GM12878 (cell line): ENCODE data around the gene RAD18. TPM values are rescaled to one million over a fixed set of nuclear protein-coding genes. Genes with fewer than 3 reads are reported as not detected.

Experiments used
- CBX3 ChIP-seq: fragments of 200-600 bp; sonication (generic); IDR thresholded peaks from 2 replicates; pipeline ENCODE4 v1.6.1; 2016; ENCODE audit warnings: low read depth, borderline replicate concordance
- ESRRA ChIP-seq: IDR thresholded peaks from 2 replicates; pipeline ENCODE4 v1.6.1; 2012; ENCODE audit warnings: mild to moderate bottlenecking, low read length, improper control_type of control experiment
- ETV6 ChIP-seq, 2 experiments: fragments of 450-650 bp in 1 of 2; IDR thresholded peaks in 1 of 2; conservative IDR thresholded peaks in 1 of 2; 2 replicates each; pipeline ENCODE4 v1.6.1; 2014; ENCODE audit warnings: antibody characterized with exemption in 1 of 2, borderline replicate concordance in 1 of 2, low read depth in 1 of 2, mild to moderate bottlenecking in 1 of 2, moderate library complexity in 1 of 2
- EZH2 ChIP-seq: IDR thresholded peaks from 2 replicates; pipeline ENCODE4 v1.6.1; 2012; ENCODE audit warnings: low read depth, mild to moderate bottlenecking, control low read depth, inconsistent platforms, low read length, borderline replicate concordance; ENCODE audit not compliant: control insufficient read depth
- GATAD2B ChIP-seq: fragments of 450-650 bp; conservative IDR thresholded peaks from 2 replicates; pipeline ENCODE4 v1.6.1; 2017; ENCODE audit warnings: low read depth, mild to moderate bottlenecking, moderate library complexity
- HCFC1 ChIP-seq: fragments of 150-350 bp; IDR thresholded peaks from 2 replicates; pipeline ENCODE4 v1.6.1; 2014; ENCODE audit warnings: low read length
- IRF4 ChIP-seq: IDR thresholded peaks from 2 replicates; pipeline ENCODE4 v1.6.1; 2011; ENCODE audit warnings: low read depth, low read length
- KDM1A ChIP-seq: fragments of 200-600 bp; sonication (generic); IDR thresholded peaks from 2 replicates; pipeline ENCODE4 v1.6.1; 2016; ENCODE audit warnings: borderline replicate concordance
- LARP7 ChIP-seq: fragments of 450-650 bp; IDR thresholded peaks from 2 replicates; pipeline ENCODE4 v1.6.1; 2017; ENCODE audit warnings: mild to moderate bottlenecking
- MEF2B ChIP-seq: fragments of 450-650 bp; IDR thresholded peaks from 2 replicates; pipeline ENCODE4 v1.6.1; 2018; ENCODE audit warnings: mild to moderate bottlenecking, moderate library complexity; ENCODE audit not compliant: partially characterized antibody, poor library complexity, severe bottlenecking
- MTA2 ChIP-seq: fragments of 450-650 bp; IDR thresholded peaks from 2 replicates; pipeline ENCODE4 v1.6.1; 2016; ENCODE audit warnings: low read depth, mild to moderate bottlenecking, moderate library complexity
- NBN ChIP-seq: fragments of 450-650 bp; IDR thresholded peaks from 2 replicates; pipeline ENCODE4 v1.6.1; 2016
- RAD51 ChIP-seq: fragments of 450-650 bp; IDR thresholded peaks from 2 replicates; pipeline ENCODE4 v1.6.1; 2016; ENCODE audit warnings: moderate library complexity, mild to moderate bottlenecking, inconsistent platforms
- SUPT20H ChIP-seq: IDR thresholded peaks from 2 replicates; pipeline ENCODE4 v1.6.1; 2011; ENCODE audit warnings: low read depth, mild to moderate bottlenecking, low read length, moderate library complexity, borderline replicate concordance; ENCODE audit not compliant: control insufficient read depth
- SUZ12 ChIP-seq: fragments of 200-600 bp; sonication (generic); IDR thresholded peaks from one replicate; pipeline ENCODE4 v1.6.1; 2018; ENCODE audit warnings: antibody characterized with exemption, mild to moderate bottlenecking; ENCODE audit not compliant: unreplicated experiment
- TCF7 ChIP-seq: IDR thresholded peaks from 2 replicates; pipeline ENCODE4 v1.6.1; 2014; ENCODE audit warnings: antibody characterized with exemption, borderline replicate concordance
- WRNIP1 ChIP-seq: IDR thresholded peaks from 2 replicates; pipeline ENCODE4 v1.6.1; 2011; ENCODE audit warnings: low read depth, low read length, improper control_type of control experiment, borderline replicate concordance
- ZBTB33 ChIP-seq: fragments of 450-650 bp; IDR thresholded peaks from 2 replicates; pipeline ENCODE4 v1.6.1; 2017; ENCODE audit warnings: mild to moderate bottlenecking
- ZNF207 ChIP-seq: fragments of 450-650 bp; IDR thresholded peaks from 2 replicates; pipeline ENCODE4 v1.6.1; 2014; ENCODE audit warnings: antibody characterized with exemption, mild to moderate bottlenecking, borderline replicate concordance
- ZNF24 ChIP-seq: fragments of 450-650 bp; IDR thresholded peaks from 2 replicates; pipeline ENCODE4 v1.6.1; 2017; ENCODE audit warnings: antibody characterized with exemption, mild to moderate bottlenecking
- ZNF687 ChIP-seq: fragments of 450-650 bp; IDR thresholded peaks from 2 replicates; pipeline ENCODE4 v1.6.1; 2017; ENCODE audit warnings: mild to moderate bottlenecking, moderate library complexity
- ZZZ3 ChIP-seq: IDR thresholded peaks from 2 replicates; pipeline ENCODE4 v1.6.1; 2011; ENCODE audit warnings: low read depth; ENCODE audit not compliant: control insufficient read depth, insufficient read length
- polyA plus RNA-seq, 11 experiments: library from polyadenylated mRNA; depleted of rRNA in 4 of 11; unstranded in 6 of 11; stranded (reverse) in 5 of 11; fragments of >200 nt; fragmentation: Nextera tagmentation in 4 of 11; fragmentation: Illumina TruSeq in 1 of 11; extraction: Ambion mirVana in 4 of 11; extraction: Trizol in 1 of 11; gene quantifications; 1 replicate in 1 of 11; 2 replicates in 10 of 11; pipeline versions ENCODE4 v1.2.1 to v1.2.3, GENCODE V29; 2011 to 2016; ENCODE audit warnings: inconsistent platforms in 2 of 11, missing spikeins in 2 of 11, low read depth in 1 of 11
- total RNA-seq, 4 experiments: library from RNA; depleted of rRNA in 3 of 4; stranded (reverse); fragments of >200 nt in 3 of 4; fragmentation: Illumina TruSeq in 1 of 4; extraction: Trizol in 1 of 4; gene quantifications; 2 replicates each; pipeline versions ENCODE4 v1.2.1 to v1.2.3, GENCODE V29; 2013 to 2021
- TF ChIP-seq, protein P1 (sequence below): IDR thresholded peaks from 2 replicates; pipeline ENCODE4 v1.6.1; 2012; ENCODE audit warnings: low read length, inconsistent platforms

Gene RAD18
- total and polyA plus RNA-seq, 10 of the 15 experiments (the other 5 are each of a cell fraction or from before 2014, with no cell fraction given): 8.7 to 38.6 (median 19.2) TPM

- TF ChIP-seq MEF2B (no peak), HCFC1 (peak; percentile 97), GATAD2B (peak; percentile 62; the same call in 1 of the 2 replicates), ZNF687 (no peak), ESRRA (no peak), SUZ12 (no peak), ZNF24 (no peak), ETV6 (conservative IDR thresholded peaks at IDR 0.05 in 1 of 2, IDR thresholded peaks at IDR 0.05 in 1 of 2; ENCODE audit: borderline replicate concordance in 1 of 2, low read depth in 1 of 2) (no peak), SUPT20H (no peak), WRNIP1 (no peak), ZBTB33 (no peak), RAD51 (no peak), CBX3 (no peak), MTA2 (0 out of 2 replicates have a peak, but pooled peaks have one; percentile 14), ZNF207 (0 out of 2 replicates have a peak, but pooled peaks have one; percentile 55), KDM1A (no peak), TCF7 (no peak), IRF4 (no peak), EZH2 (no peak), ZZZ3 (no peak), NBN (peak; percentile 97), LARP7 (peak; percentile 82)
- TF ChIP-seq, protein P1, sequence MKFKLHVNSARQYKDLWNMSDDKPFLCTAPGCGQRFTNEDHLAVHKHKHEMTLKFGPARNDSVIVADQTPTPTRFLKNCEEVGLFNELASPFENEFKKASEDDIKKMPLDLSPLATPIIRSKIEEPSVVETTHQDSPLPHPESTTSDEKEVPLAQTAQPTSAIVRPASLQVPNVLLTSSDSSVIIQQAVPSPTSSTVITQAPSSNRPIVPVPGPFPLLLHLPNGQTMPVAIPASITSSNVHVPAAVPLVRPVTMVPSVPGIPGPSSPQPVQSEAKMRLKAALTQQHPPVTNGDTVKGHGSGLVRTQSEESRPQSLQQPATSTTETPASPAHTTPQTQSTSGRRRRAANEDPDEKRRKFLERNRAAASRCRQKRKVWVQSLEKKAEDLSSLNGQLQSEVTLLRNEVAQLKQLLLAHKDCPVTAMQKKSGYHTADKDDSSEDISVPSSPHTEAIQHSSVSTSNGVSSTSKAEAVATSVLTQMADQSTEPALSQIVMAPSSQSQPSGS: no peak
These were observed at the start of gene RAD18 (continued) for GRCh38 chr3:8963137-8963853.
